ENCODE results near the gene CD34.

GRCh38 chr1:207959910-207960309 is 49.0 kb upstream of the CD34 start:
- TF ChIP-seq RAD21 (conservative IDR thresholded peaks at IDR 0.05) (no peak), CTCF (IDR thresholded peaks at IDR 0.05; ENCODE audit: poor library complexity, severe bottlenecking) (no peak), POLR2AphosphoS5 (IDR thresholded peaks at IDR 0.05) (no peak), EP300 (conservative IDR thresholded peaks at IDR 0.05; ENCODE audit: poor library complexity, severe bottlenecking) (no peak)

All from neural cell (in vitro differentiated cells).